Sigmoid colon (tissue), 4 donors: ENCODE results near the gene LRRC72.
"Not testable (repeated sequence)": the region's sequence is repeated elsewhere in the genome, so short reads cannot be mapped to it uniquely, and the experiment has no call there.

Experiments used
- CTCF ChIP-seq, 4 experiments: fragments of 450-650 bp in 3 of 4; fragments of 200-600 bp in 1 of 4; IDR thresholded peaks; one replicate each; pipeline ENCODE4 v1.5.1; 2016 to 2019; ENCODE audit warnings: antibody characterized with exemption in 4 of 4, mild to moderate bottlenecking in 3 of 4, moderate library complexity in 2 of 4
- EP300 ChIP-seq, 4 donors: sonication (generic); formaldehyde crosslinking; IDR thresholded peaks; one replicate each; pipeline ENCODE4 v1.6.1; 2017; ENCODE audit warnings: antibody characterized with exemption in 4 of 4
- POLR2A ChIP-seq, 2 donors: fragments of 450-650 bp; IDR thresholded peaks; one replicate each; pipeline ENCODE4 v1.6.1; 2016; ENCODE audit warnings: antibody characterized with exemption in 2 of 2, mild to moderate bottlenecking in 2 of 2, moderate library complexity in 2 of 2
- POLR2AphosphoS5 ChIP-seq, 4 donors: sonication (generic); formaldehyde crosslinking; IDR thresholded peaks; one replicate each; pipeline ENCODE4 v1.6.1; 2017; ENCODE audit warnings: antibody characterized with exemption in 4 of 4

DNA sequence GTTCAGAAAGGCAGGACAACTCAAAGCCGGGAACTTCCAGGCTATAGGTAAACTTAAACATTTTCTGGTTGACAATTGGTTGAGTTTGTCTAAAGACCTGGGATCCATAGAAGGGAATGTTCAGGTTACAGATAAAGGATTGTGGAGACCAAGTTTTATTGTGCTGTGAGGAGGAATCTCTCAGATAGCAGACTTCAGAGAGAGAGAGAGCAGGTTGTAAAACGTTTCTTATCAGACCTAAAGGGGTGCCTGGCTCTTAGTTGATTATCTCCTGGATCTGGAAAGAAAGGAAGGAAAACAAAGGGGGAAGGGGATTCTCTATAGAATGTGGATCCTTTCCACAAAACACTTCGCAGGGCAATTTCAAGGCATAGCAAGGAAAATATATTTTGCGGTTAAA, 69.0 kb downstream of the LRRC72 start:
- TF ChIP-seq CTCF, POLR2AphosphoS5, POLR2A, EP300 (IDR thresholded peaks at IDR 0.05): not testable (repeated sequence)
